ENCODE measurements around the gene WDR6.

GRCh38 chr3:49057268-49057667 lies 50.1 kb downstream of the WDR6 start:
- TF ChIP-seq CTCF (conservative IDR thresholded peaks at IDR 0.05): no peak
- no peak for TF ChIP-seq EZH2 (IDR thresholded peaks at IDR 0.05; ENCODE audit: low read depth)

Measured in PC-9 (cell line).